RWPE2 (cell line): ENCODE measurements around the gene IRF2.

Source experiments
- ATAC-seq: fragments of 200-7000 bp; cut with Tn5 transposase; 3 replicates; pipeline ENCODE4 v1.9.1; 2021; ENCODE audit warnings: low read depth
- DNase-seq: peaks from one replicate; pipeline ENCODE4 v3.0.0-alpha.2; 2020; ENCODE audit warnings: low spot score
- H3K27ac ChIP-seq: fragments of 450-650 bp; 2 replicates; pipeline ENCODE4 v1.5.1; 2017; ENCODE audit warnings: mild to moderate bottlenecking; ENCODE audit not compliant: poor library complexity, severe bottlenecking
- H3K27me3 ChIP-seq: fragments of 250-450 bp; sonication (Bioruptor Pico); 2 replicates; pipeline ENCODE4 v1.5.1; 2021; ENCODE audit warnings: mild to moderate bottlenecking, moderate library complexity; ENCODE audit not compliant: insufficient read depth, poor library complexity, severe bottlenecking
- H3K36me3 ChIP-seq: fragments of 250-450 bp; sonication (Bioruptor Pico); 2 replicates; pipeline ENCODE4 v1.5.1; 2020; ENCODE audit warnings: low read depth, mild to moderate bottlenecking, moderate library complexity
- H3K4me1 ChIP-seq: fragments of 250-450 bp; sonication (Bioruptor Pico); 2 replicates; pipeline ENCODE4 v1.5.1; 2021; ENCODE audit warnings: mild to moderate bottlenecking, moderate library complexity; ENCODE audit not compliant: insufficient read depth, poor library complexity, severe bottlenecking
- H3K4me3 ChIP-seq: fragments of 250-450 bp; sonication (Bioruptor Pico); 2 replicates; pipeline ENCODE4 v1.5.1; 2021; ENCODE audit warnings: mild to moderate bottlenecking, moderate library complexity; ENCODE audit not compliant: severe bottlenecking
- H3K9me3 ChIP-seq: fragments of 250-450 bp; sonication (Bioruptor Pico); 2 replicates; pipeline ENCODE4 v1.5.1; 2021; ENCODE audit warnings: mild to moderate bottlenecking, moderate library complexity; ENCODE audit not compliant: severe bottlenecking
- TF ChIP-seq, protein P1 (sequence below): fragments of 450-650 bp; IDR thresholded peaks from one replicate; pipeline ENCODE4 v1.5.1; 2017; ENCODE audit warnings: mild to moderate bottlenecking, moderate library complexity; ENCODE audit not compliant: poor library complexity, severe bottlenecking

IRF2 gene

DNA sequence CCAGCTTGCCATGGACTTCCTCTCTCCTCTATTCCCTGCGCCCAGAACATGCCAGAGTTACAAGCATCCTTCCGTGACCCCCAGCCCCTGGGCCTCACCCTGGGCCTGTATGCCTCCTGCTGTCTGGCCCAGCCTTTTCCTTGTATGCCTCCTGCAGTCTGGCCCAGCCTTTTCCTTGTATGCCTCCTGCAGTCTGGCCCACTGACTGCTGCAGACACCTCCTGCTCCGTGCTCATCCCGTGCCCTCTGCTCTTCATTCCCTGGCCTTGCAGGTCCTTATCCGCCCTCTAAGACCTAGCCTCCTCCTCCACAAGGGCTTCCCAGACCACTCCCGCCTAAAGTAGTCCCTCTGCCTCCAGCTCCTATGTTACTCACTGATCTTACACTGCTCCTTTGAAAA, 44.2 kb downstream of the IRF2 start:
- H3K4me1 ChIP-seq = peaks cover 8% of the 10 kb centered on the region
- H3K27me3 ChIP-seq = no peaks in the 10 kb centered on the region
- no peaks in the 10 kb centered on the region for H3K9me3 ChIP-seq
- H3K36me3 ChIP-seq = peaks cover 22% of the 10 kb centered on the region
- TF ChIP-seq, protein P1, sequence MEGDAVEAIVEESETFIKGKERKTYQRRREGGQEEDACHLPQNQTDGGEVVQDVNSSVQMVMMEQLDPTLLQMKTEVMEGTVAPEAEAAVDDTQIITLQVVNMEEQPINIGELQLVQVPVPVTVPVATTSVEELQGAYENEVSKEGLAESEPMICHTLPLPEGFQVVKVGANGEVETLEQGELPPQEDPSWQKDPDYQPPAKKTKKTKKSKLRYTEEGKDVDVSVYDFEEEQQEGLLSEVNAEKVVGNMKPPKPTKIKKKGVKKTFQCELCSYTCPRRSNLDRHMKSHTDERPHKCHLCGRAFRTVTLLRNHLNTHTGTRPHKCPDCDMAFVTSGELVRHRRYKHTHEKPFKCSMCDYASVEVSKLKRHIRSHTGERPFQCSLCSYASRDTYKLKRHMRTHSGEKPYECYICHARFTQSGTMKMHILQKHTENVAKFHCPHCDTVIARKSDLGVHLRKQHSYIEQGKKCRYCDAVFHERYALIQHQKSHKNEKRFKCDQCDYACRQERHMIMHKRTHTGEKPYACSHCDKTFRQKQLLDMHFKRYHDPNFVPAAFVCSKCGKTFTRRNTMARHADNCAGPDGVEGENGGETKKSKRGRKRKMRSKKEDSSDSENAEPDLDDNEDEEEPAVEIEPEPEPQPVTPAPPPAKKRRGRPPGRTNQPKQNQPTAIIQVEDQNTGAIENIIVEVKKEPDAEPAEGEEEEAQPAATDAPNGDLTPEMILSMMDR = no peak
- no peak for ATAC-seq
- no peak for DNase-seq
- H3K4me3 ChIP-seq = no peak overlapping the region
- H3K27ac ChIP-seq = no peak overlapping the region

DNA sequence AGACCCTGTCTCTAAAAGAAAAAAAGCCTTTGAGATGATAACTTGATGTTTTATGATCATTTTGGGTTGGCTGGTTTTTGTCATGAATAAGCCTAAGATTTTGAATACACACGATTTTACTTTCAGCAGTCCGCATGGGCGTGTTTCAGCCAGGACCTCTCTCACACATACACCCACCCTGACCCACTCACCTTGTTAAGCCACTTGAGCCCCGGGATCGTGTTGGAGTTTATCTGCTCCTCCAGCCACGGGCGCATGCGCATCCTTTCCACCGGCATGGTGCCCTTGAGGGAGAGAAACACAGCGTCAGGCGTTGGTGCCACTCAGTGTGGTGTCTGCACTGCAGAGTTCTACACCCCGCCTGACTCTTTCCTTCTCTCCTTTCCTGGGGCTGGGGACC, 45.6 kb downstream of the IRF2 start:
- no peaks in the 10 kb centered on the region for H3K27me3 ChIP-seq
- no peak overlapping the region for H3K27ac ChIP-seq
- H3K36me3 ChIP-seq = peaks cover 33% of the 10 kb centered on the region
- DNase-seq (no peak), ATAC-seq (no peak)
- H3K4me3 ChIP-seq = no peak overlapping the region
- TF ChIP-seq, protein P1 = no peak
- H3K9me3 ChIP-seq = no peaks in the 10 kb centered on the region
- peaks cover 8% of the 10 kb centered on the region for H3K4me1 ChIP-seq

DNA sequence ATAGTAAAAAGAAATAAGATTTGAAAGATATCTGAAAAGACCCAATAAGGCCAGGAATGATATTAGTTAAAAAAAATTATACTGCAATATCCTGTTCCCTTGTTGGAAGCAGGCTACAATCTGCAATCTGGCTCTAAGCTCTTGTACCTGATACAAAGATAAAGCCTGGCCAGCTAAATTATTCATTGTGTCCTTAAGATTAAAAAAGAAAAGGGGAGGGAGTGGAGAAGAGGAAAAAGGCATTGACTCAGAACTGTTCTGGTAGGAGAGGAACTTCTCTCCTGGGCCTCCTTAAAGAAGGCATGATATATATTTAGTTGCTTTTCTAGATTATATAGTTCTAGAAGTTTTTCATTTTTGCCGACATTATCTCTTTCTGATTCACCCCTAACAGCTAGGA, 46.7 kb downstream of the IRF2 start:
- peaks cover 44% of the 10 kb centered on the region for H3K36me3 ChIP-seq
- no peak overlapping the region for H3K4me3 ChIP-seq
- H3K27ac ChIP-seq = no peak overlapping the region
- peaks cover 8% of the 10 kb centered on the region for H3K4me1 ChIP-seq
- DNase-seq (no peak), ATAC-seq (no peak)
- H3K9me3 ChIP-seq = no peaks in the 10 kb centered on the region
- no peaks in the 10 kb centered on the region for H3K27me3 ChIP-seq
- TF ChIP-seq, protein P1 = no peak

DNA sequence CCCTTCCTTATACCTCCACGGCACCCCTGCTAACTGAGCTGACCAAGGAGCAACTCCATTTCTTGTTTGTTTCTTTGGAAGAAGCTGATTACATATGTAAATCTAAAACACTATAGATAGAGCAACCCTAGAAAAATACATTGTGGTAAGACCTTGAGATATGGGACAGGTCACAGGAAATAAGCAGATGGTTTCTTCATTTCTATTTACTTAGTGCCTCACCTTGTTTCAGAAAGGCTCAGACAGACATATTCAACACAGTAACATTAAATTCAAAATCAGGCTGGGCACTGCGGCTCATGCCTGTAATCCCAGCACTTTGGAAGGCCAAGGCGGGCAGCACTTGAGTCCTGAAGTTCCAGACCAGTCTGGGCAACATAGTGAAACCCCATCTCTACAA, 47.3 kb downstream of the IRF2 start:
- Histone ChIP-seq H3K4me1 (peaks cover 8% of the 10 kb centered on the region), H3K27me3 (no peaks in the 10 kb centered on the region), H3K4me3 (no peak overlapping the region), H3K36me3 (peaks cover 49% of the 10 kb centered on the region), H3K27ac (no peak overlapping the region), H3K9me3 (no peaks in the 10 kb centered on the region)
- DNase-seq = no peak
- 0 out of 3 replicates have a peak, but pooled peaks have one; percentile 44 for ATAC-seq
- TF ChIP-seq, protein P1 = no peak

DNA sequence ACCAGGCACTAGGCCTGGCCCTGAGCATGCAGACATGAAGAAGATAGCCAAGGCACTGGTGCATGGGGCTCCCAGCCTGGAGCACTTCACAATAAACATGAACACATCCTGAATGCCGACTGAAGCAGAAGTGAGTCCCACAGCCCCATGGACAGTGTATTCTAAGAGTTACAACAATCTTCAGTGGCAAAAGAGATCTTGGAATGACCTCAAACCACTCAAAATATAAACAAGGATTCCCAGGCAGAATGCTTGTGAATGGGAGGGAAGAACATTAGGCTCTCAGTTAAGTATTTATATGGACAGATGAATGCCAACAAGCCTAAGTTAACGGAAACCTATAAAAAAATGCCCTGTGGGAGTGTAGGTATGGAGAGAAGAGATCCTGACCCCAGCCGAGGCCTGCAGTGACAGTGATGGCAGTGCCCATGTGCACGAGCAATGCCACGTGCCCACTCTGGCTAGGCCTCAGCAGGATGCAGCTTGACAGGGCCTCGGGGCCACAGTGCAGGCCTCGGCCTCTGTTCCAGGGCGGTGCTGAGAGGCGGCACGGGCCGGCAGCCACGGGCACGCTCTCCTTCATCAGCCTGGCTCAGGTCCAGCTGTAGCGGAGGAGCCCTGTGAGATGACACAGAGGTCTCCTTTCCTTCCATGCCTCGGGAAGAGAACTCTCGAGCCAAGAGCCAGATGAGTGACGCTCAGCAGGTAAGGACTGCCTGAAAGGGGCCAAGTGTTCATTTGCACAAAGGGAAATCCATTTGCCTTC, 49.2 kb downstream of the IRF2 start:
- peaks cover 8% of the 10 kb centered on the region for H3K4me1 ChIP-seq
- H3K9me3 ChIP-seq = no peaks in the 10 kb centered on the region
- H3K27ac ChIP-seq = no peak overlapping the region
- H3K27me3 ChIP-seq = no peaks in the 10 kb centered on the region
- TF ChIP-seq, protein P1 = no peak
- no peak overlapping the region for H3K4me3 ChIP-seq
- DNase-seq (no peak), ATAC-seq (peak; percentile 45; the same call in 1 of the 3 replicates)
- peaks cover 49% of the 10 kb centered on the region for H3K36me3 ChIP-seq
